K562 (cell line): Measurements from ENCODE around the gene IL2RG. TPM values are rescaled to one million over a fixed set of nuclear protein-coding genes. Genes with fewer than 3 reads are reported as not detected.

Experiments
- ATAC-seq: fragments of 200-7000 bp; cut with Tn5 transposase; 3 replicates; pipeline ENCODE4 v1.9.1; 2020; ENCODE audit warnings: moderate library complexity
- BruUV-seq: library from RNA; stranded (reverse); fragments of 400-500 nt; replicated peaks from 2 replicates; lab custom pipeline; 2021; lab: Mats Ljungman, UMichigan
- CTCF ChIA-PET: fragments of 300-600 bp; formaldehyde crosslinking; extraction: SDS; loops from one replicate; lab custom pipeline; 2021; ENCODE audit warnings: low intra/inter-chr PET ratio; lab: Yijun Ruan, JAX
- POLR2A ChIA-PET: fragments of 300-600, 350-650 bp; sonication (Branson Sonifier 250); formaldehyde crosslinking; extraction: SDS; loops from one replicate; lab custom pipeline; 2021; ENCODE audit warnings: antibody characterized with exemption, inconsistent platforms; lab: Yijun Ruan, JAX
- DNase-seq, 4 experiments: peaks; one replicate each; pipeline versions ENCODE4 v3.0.0 to v3.0.0-alpha.2; 2011 to 2018; ENCODE audit warnings: low spot score in 3 of 4, mixed read lengths in 3 of 4; ENCODE audit errors: extremely low read depth in 1 of 4
- FAIRE-seq: peaks from 2 replicates; lab custom pipeline; 2011; peaks lifted over from hg19 to GRCh38; lab: Jason Lieb, UNC
- H2AFZ ChIP-seq: 2 replicates; pipeline ENCODE4 v1.6.0; 2011; ENCODE audit warnings: low read depth, low read length, control low read depth, inconsistent platforms
- H3K27ac ChIP-seq: fragments of 200-600 bp; 3 replicates; pipeline ENCODE4 v1.8.0; 2011; ENCODE audit warnings: low read depth, mild to moderate bottlenecking, control low read depth, inconsistent platforms, low read length, moderate library complexity, mixed read lengths; ENCODE audit errors: extremely low read depth
- H3K27me3 ChIP-seq, 2 experiments: fragments of 300-600 bp in 1 of 2; 2 replicates in 1 of 2; 3 replicates in 1 of 2; pipeline versions ENCODE4 v1.6.0 to v1.8.0; 2011; ENCODE audit warnings: inconsistent platforms in 2 of 2, low read length in 2 of 2, mild to moderate bottlenecking in 1 of 2, mixed read lengths in 1 of 2, moderate library complexity in 1 of 2; ENCODE audit not compliant: control insufficient read depth in 2 of 2, insufficient read depth in 2 of 2
- H3K36me3 ChIP-seq: fragments of 300-600 bp; 3 replicates; pipeline ENCODE4 v1.8.0; 2011; ENCODE audit warnings: mild to moderate bottlenecking, low read length, inconsistent platforms; ENCODE audit not compliant: control insufficient read depth, insufficient read depth
- H3K4me1 ChIP-seq, 2 experiments: fragments of 200-600 bp in 1 of 2; replicated peaks in 1 of 2; 2 replicates in 1 of 2; 3 replicates in 1 of 2; pipeline versions ENCODE4 v1.5.1 to v1.8.0; 2011; ENCODE audit warnings: inconsistent platforms in 2 of 2, low read length in 2 of 2, mild to moderate bottlenecking in 1 of 2, mixed read lengths in 1 of 2, moderate library complexity in 1 of 2; ENCODE audit not compliant: control insufficient read depth in 2 of 2, insufficient read depth in 2 of 2
- H3K4me2 ChIP-seq: 2 replicates; pipeline ENCODE4 v1.6.1; 2011; ENCODE audit warnings: low read length, control low read depth, inconsistent platforms, mixed read lengths; ENCODE audit not compliant: insufficient read depth
- H3K4me3 ChIP-seq: fragments of 200-600 bp; sonication (generic), shearing (Covaris generic); 2 replicates; pipeline ENCODE4 v1.5.1; 2016; ENCODE audit warnings: control low read depth, inconsistent platforms
- H3K79me2 ChIP-seq: fragments of 200-600 bp; 3 replicates; pipeline ENCODE4 v1.8.0; 2011; ENCODE audit warnings: low read length, inconsistent platforms; ENCODE audit not compliant: control insufficient read depth, insufficient read depth
- H3K9ac ChIP-seq, 2 experiments: 2 replicates each; pipeline versions ENCODE4 v1.6.0 to v1.6.1; 2011; ENCODE audit warnings: low read depth in 2 of 2, low read length in 2 of 2, control low read depth in 1 of 2, inconsistent platforms in 1 of 2, mild to moderate bottlenecking in 1 of 2, mixed read lengths in 1 of 2; ENCODE audit not compliant: insufficient read depth in 1 of 2
- H3K9me1 ChIP-seq: one replicate; pipeline ENCODE4 v1.6.0; 2011; ENCODE audit warnings: inconsistent platforms, mild to moderate bottlenecking, low read length, moderate library complexity; ENCODE audit not compliant: control insufficient read depth, insufficient read depth
- H3K9me3 ChIP-seq: replicated peaks from 2 replicates; pipeline ENCODE4 v1.5.1; 2011; ENCODE audit warnings: low read depth, low read length, inconsistent platforms; ENCODE audit not compliant: control insufficient read depth, insufficient read depth
- H4K20me1 ChIP-seq: replicated peaks from 2 replicates; pipeline ENCODE4 v1.6.1; 2011; ENCODE audit warnings: low read length, inconsistent platforms, mixed read lengths; ENCODE audit not compliant: control insufficient read depth, insufficient read depth
- ATF4 ChIP-seq: fragments of 450-650 bp; formaldehyde crosslinking; IDR thresholded peaks from 2 replicates; pipeline ENCODE4 v1.4.0; 2022; ENCODE audit warnings: mild to moderate bottlenecking, moderate library complexity
- DDX20 ChIP-seq: fragments of 450-650 bp; IDR thresholded peaks from 2 replicates; pipeline ENCODE4 v1.6.1; 2016; ENCODE audit warnings: missing genetic modification characterization, low read depth, mild to moderate bottlenecking, missing compliant biosample characterization, moderate library complexity
- GTF2F1 ChIP-seq: IDR thresholded peaks from 2 replicates; pipeline ENCODE4 v1.6.1; 2011; ENCODE audit warnings: low read depth, low read length, improper control_type of control experiment
- HDAC2 ChIP-seq: fragments of 450-650 bp; IDR thresholded peaks from 2 replicates; pipeline ENCODE4 v1.6.1; 2016; ENCODE audit warnings: mild to moderate bottlenecking
- HNRNPLL ChIP-seq: fragments of 200-400 bp; formaldehyde crosslinking; IDR thresholded peaks from 2 replicates; pipeline ENCODE4 v1.6.1; 2017; ENCODE audit warnings: low read length, low read depth, mild to moderate bottlenecking; ENCODE audit not compliant: poor library complexity, severe bottlenecking
- KAT2B ChIP-seq: IDR thresholded peaks from one replicate; pipeline ENCODE4 v1.6.1; 2012; ENCODE audit warnings: low read depth, mild to moderate bottlenecking, control low read depth, inconsistent platforms, low read length, moderate library complexity
- KDM2B ChIP-seq: fragments of 250-450 bp; sonication (Bioruptor Pico); IDR thresholded peaks from 2 replicates; pipeline ENCODE4 v1.8.0; 2021; ENCODE audit warnings: mild to moderate bottlenecking, moderate library complexity
- PHF8 ChIP-seq: fragments of 200-600 bp; sonication (generic); IDR thresholded peaks from 2 replicates; pipeline ENCODE4 v1.6.1; 2012; ENCODE audit warnings: mixed run types, mild to moderate bottlenecking, inconsistent platforms, low read length, moderate library complexity, borderline replicate concordance
- PRDM10 ChIP-seq: fragments of 450-650 bp; IDR thresholded peaks from 2 replicates; pipeline ENCODE4 v1.6.1; 2018; ENCODE audit not compliant: partially characterized antibody
- ZBTB11 ChIP-seq, 3 experiments: fragments of 200-800 bp in 1 of 3; fragments of 250-450 bp in 1 of 3; fragments of 450-650 bp in 1 of 3; sonication (Bioruptor Pico) in 1 of 3; sonication (Bioruptor generic) in 1 of 3; formaldehyde crosslinking in 1 of 3; IDR thresholded peaks; 2 replicates each; pipeline versions ENCODE4 v1.6.1 to v1.8.0; 2016 to 2022; ENCODE audit warnings: mild to moderate bottlenecking in 2 of 3, missing genetic modification characterization in 2 of 3, missing compliant biosample characterization in 1 of 3, moderate library complexity in 1 of 3
- WGBS: fragments of 100-300 bp; shearing (Covaris generic); methylation state at CpG from one replicate; pipeline ENCODE4 v1.1.6; 2016; ENCODE audit warnings: low coverage, mixed read lengths; ENCODE audit not compliant: insufficient coverage; ENCODE audit errors: missing lambda C conversion rate; 5-methylcytosine and 5-hydroxymethylcytosine counted together
- in situ Hi-C: fragments of 300-500 bp; cut with MboI; formaldehyde crosslinking; loops from 4 replicates; pipeline ENCODE4 v1.15.0; 2018; ENCODE audit warnings: inconsistent platforms, mixed read lengths
- intact Hi-C: fragments of 100-400 bp; cut with micrococcal nuclease; formaldehyde crosslinking; loops from 2 replicates; pipeline ENCODE4 v1.14.2; 2022
- polyA plus RNA-seq, 8 experiments: library from polyadenylated mRNA; depleted of rRNA in 4 of 8; stranded (reverse) in 5 of 8; unstranded in 3 of 8; fragments of >200 nt; fragmentation: Nextera tagmentation in 2 of 8; fragmentation: Illumina TruSeq in 1 of 8; extraction: Ambion mirVana in 2 of 8; extraction: Trizol in 1 of 8; gene quantifications; 2 replicates each; pipeline versions ENCODE4 v1.2.1 to v1.2.3, GENCODE V29; 2011 to 2014; ENCODE audit warnings: inconsistent platforms in 1 of 8, missing spikeins in 1 of 8
- total RNA-seq, 7 experiments: library from RNA; depleted of rRNA in 6 of 7; stranded (reverse); fragments of >200 nt in 6 of 7; fragmentation: Illumina TruSeq in 2 of 7; extraction: Trizol in 2 of 7; gene quantifications; 2 replicates each; pipeline versions ENCODE4 v1.2.1 to v1.2.3, GENCODE V29; 2011 to 2021; ENCODE audit warnings: low replicate concordance in 1 of 7

The IL2RG gene
- total and polyA plus RNA-seq, 9 of the 15 experiments (the other 6 are each of a cell fraction or from before 2014, with no cell fraction given), result 5.5 to 55.4 (median 19.7) TPM

GRCh38 chrX:71107245-71107644 lies 4.1 kb downstream of the IL2RG start (continued):
- no peak for TF ChIP-seq GTF2F1
- TF ChIP-seq, all 486 proteins: peak for 1

GRCh38 chrX:71106427-71106826 lies 5.0 kb downstream of the IL2RG start, which contains the start of gene CXorf65:
Gene CXorf65, minus strand, starts transcription at chrX:71106740. Its CDS starts 184 bp downstream, at chrX:71106556.
- H2AFZ ChIP-seq, result peak within 1 kb of the TSS; percentile 29
- ChIA-PET CTCF (no interaction called here), POLR2A (interaction anchor here (1.0 kb wide), 1 partner anchor 15 kb away, joined by 3 read pairs; no protein-coding TSS in a partner anchor)
- peak within 1 kb of the TSS; percentile 35 to 38; a peak in 2 of 4 replicates for H3K9ac ChIP-seq
- no peaks in the 10 kb centered on the region for H3K9me3 ChIP-seq
- WGBS, result 20% methylated on average over 1 of the region's 1 CpG
- in situ Hi-C loops, result no loop called here
- no peak within 1 kb of the TSS for H3K4me3 ChIP-seq
- H3K9me1 ChIP-seq, result no peaks in the 10 kb centered on the region
- peak in 3 of 4 experiments; percentile 21 to 60 (median 47) for DNase-seq
- no TSS peak for BruUV-seq
- H4K20me1 ChIP-seq, result no peaks in the 10 kb centered on the region
- H3K27ac ChIP-seq, result peak within 1 kb of the TSS; percentile 61
- peaks cover 52 to 77% of the 10 kb centered on the region in 2 experiments for H3K4me1 ChIP-seq
- peak within 1 kb of the TSS; percentile 50 for H3K4me2 ChIP-seq
- ATAC-seq, result peak; percentile 3; the same call in 2 of the 3 replicates
- peaks cover 3% of the 10 kb centered on the region; the same call in 1 of the 3 replicates for H3K36me3 ChIP-seq
- no peaks in the 10 kb centered on the region for H3K27me3 ChIP-seq
- intact Hi-C loops, result no loop called here
- H3K79me2 ChIP-seq, result peaks cover 22% of the 10 kb centered on the region; the same call in 2 of the 3 replicates
- FAIRE-seq, result peak; percentile 88
- no peak for TF ChIP-seq HDAC2
- TF ChIP-seq ATF4 (CRISPR knock-in tag), result no peak
- TF ChIP-seq DDX20, result no peak
- TF ChIP-seq KAT2B, result no peak
- no peak for TF ChIP-seq KDM2B
- TF ChIP-seq HNRNPLL, result no peak
- TF ChIP-seq PRDM10, result peak; percentile 1
- TF ChIP-seq PHF8, result no peak
- TF ChIP-seq ZBTB11 (CRISPR knock-in tag; IDR thresholded peaks at IDR 0.05), result no peak
